IPS DF 6.9 (cell line): ENCODE data around the gene BRD2.
A peak's percentile ranks its signal among the peaks of the same experiment; 100 is the strongest.

Source experiments
- DNase-seq: peaks from one replicate; pipeline ENCODE4 v3.0.0-alpha.2; 2013; ENCODE audit warnings: low read depth, low spot score
- H3K27ac ChIP-seq: one replicate; pipeline ENCODE4 v1.5.1; 2013; ENCODE audit warnings: low read length, control low read depth
- H3K27me3 ChIP-seq: 2 replicates; pipeline ENCODE4 v1.6.1; 2013; ENCODE audit warnings: mild to moderate bottlenecking, low read length; ENCODE audit not compliant: control insufficient read depth, insufficient read depth
- H3K36me3 ChIP-seq: 2 replicates; pipeline ENCODE4 v1.6.1; 2013; ENCODE audit warnings: low read length; ENCODE audit not compliant: control insufficient read depth, insufficient read depth
- H3K4me1 ChIP-seq: 2 replicates; pipeline ENCODE4 v1.6.1; 2013; ENCODE audit warnings: low read length; ENCODE audit not compliant: control insufficient read depth, insufficient read depth
- H3K4me3 ChIP-seq: 2 replicates; pipeline ENCODE4 v1.5.1; 2013; ENCODE audit warnings: mild to moderate bottlenecking, low read length
- H3K9me3 ChIP-seq: 2 replicates; pipeline ENCODE4 v1.6.1; 2013; ENCODE audit warnings: low read length, inconsistent platforms; ENCODE audit not compliant: control insufficient read depth, insufficient read depth
- WGBS: extraction: QIAGEN DNeasy Blood & Tissue Kit; methylation state at CpG from one replicate; pipeline ENCODE4 v1.1.7; 2013; ENCODE audit warnings: mixed read lengths, missing lambda C conversion rate; ENCODE audit not compliant: insufficient read length, insufficient coverage; 5-methylcytosine and 5-hydroxymethylcytosine counted together

Gene BRD2

DNA sequence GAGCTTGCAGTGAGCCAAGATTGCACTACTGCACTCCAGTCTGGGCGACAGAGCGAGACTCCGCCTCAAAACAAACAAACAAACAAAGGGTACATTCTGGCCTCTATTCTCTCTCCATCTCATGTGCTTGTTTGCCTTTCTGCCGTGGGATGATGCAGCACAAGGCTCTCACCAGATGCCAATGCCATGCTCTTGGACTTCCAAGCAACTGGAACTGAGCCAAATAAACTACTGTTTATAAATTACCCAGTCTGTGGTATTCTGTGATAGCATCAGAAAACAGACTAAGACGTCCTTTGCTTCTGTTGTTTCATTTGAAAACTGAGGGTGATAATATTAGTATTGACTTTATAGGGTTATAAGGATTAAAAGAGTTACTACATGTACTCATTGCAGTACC, 3.6 kb upstream of the BRD2 start:
- H3K36me3 ChIP-seq, result no peaks in the 10 kb centered on the region
- H3K27ac ChIP-seq, result no peak overlapping the region
- H3K4me3 ChIP-seq, result no peak overlapping the region
- WGBS, result no CpG with 5 or more reads among the region's 5 CpGs
- no peaks in the 10 kb centered on the region for H3K4me1 ChIP-seq
- DNase-seq, result no peak
- H3K9me3 ChIP-seq, result no peaks in the 10 kb centered on the region
- H3K27me3 ChIP-seq, result no peaks in the 10 kb centered on the region

- H3K36me3 ChIP-seq, result peaks cover 2% of the 10 kb centered on the region
- no peaks in the 10 kb centered on the region for H3K9me3 ChIP-seq
- no peak overlapping the region for H3K27ac ChIP-seq
- no CpG with 5 or more reads among the region's 16 CpGs for WGBS
- no peaks in the 10 kb centered on the region for H3K4me1 ChIP-seq
- DNase-seq, result no peak
- peak overlapping the region; percentile 95; the same call in 1 of the 2 replicates for H3K4me3 ChIP-seq
- H3K27me3 ChIP-seq, result no peaks in the 10 kb centered on the region
Measured at GRCh38 chr6:32967151-32968091, 973 bp upstream of the BRD2 start.

- DNase-seq, result no peak
- peak overlapping the region; percentile 54 for H3K27ac ChIP-seq
- no peaks in the 10 kb centered on the region for H3K4me1 ChIP-seq
- WGBS, result no CpG with 5 or more reads among the region's 40 CpGs
- H3K27me3 ChIP-seq, result no peaks in the 10 kb centered on the region
- no peaks in the 10 kb centered on the region for H3K9me3 ChIP-seq
- peak overlapping the region; percentile 95 for H3K4me3 ChIP-seq
- H3K36me3 ChIP-seq, result peaks cover 12% of the 10 kb centered on the region
Measured at GRCh38 chr6:32968867-32969684, 682 bp downstream of the BRD2 start.

DNA sequence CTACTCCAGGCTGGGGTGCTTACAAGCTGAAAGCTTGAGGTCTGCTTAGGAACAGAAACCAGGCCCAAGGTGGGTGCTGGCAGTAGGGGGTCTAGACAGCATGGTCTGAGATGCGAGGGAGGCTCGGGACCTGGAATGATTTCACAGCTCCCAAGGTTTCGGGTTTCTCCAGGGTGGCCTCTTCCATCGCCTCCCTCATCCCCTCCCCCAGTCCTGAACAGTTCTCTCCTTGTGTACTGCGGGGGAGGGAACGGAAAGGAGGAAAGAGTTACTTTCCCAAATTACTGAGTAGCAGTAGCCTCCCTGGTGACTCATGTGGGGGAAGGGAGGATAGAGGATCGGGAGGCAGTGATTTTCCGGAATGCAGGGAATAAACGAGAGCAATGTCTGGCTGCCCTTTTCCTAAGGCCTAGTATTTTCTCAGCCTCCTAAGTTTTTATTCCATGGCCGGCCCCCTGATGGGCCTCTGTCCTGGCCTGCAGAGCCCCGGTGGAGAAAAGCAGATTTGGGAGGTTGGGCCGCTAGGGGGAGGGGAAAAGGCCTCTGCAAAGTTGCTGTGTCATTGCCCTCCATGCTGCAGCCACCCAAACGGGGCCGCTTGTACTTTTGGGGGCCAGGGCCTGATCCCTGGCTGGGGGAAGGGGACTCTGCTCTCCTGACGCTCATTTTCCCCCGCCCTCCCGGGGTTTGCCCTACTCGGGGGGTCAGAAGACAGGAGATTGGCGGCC, 1.5 kb downstream of the BRD2 start:
- Histone ChIP-seq H3K27me3 (no peaks in the 10 kb centered on the region), H3K36me3 (peaks cover 19% of the 10 kb centered on the region), H3K9me3 (no peaks in the 10 kb centered on the region), H3K4me3 (peak overlapping the region; percentile 95), H3K4me1 (no peaks in the 10 kb centered on the region), H3K27ac (peak overlapping the region; percentile 54)
- whole genome bisulfite sequencing, result no CpG with 5 or more reads among the region's 19 CpGs
- DNase-seq, result no peak

DNA sequence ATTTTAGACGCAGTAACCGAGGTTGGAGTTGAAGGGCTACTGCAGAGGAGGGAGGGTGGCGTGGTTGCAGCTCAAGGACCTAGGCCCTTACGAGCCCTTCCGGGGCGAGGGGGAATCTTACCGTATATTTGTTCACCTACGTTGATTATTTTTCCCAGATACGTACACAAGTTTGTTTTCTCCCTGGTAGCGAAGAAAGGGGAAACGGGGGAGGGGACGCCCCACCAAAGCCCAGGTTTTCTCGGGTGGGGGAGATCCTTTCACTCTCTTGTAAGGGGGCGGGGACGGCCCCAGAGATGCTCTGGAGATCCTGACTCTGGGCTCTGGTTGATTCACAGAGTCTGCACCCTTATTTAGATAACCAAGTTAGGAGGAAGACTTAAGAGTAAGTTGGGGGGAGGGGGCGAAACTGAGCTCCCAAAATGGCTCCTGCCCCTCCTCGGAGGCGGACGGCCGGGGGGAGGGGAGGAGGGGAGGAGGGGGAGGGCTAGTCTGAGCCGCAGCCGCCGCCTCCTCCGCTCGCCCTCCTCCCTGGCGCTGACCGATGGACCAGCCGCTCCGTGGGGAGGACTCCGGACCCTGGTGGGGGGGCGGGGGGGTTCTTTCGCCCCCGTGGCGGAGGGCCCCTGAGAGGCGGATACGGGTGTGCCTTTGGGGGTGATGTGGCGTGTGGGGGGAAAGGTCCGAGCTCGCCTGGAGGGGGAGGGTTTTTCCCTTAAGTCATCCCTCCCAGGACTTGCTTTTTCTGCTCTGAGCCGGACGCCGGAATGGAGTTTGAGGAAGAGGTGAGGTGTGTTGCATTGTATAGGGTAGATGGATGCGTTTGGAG, 2.2 kb downstream of the BRD2 start:
- DNase-seq, result no peak
- Histone ChIP-seq H3K27ac (peak overlapping the region; percentile 54), H3K4me3 (peak overlapping the region; percentile 95), H3K4me1 (no peaks in the 10 kb centered on the region), H3K9me3 (no peaks in the 10 kb centered on the region), H3K27me3 (no peaks in the 10 kb centered on the region), H3K36me3 (peaks cover 24% of the 10 kb centered on the region)
- no CpG with 5 or more reads among the region's 43 CpGs for WGBS

DNA sequence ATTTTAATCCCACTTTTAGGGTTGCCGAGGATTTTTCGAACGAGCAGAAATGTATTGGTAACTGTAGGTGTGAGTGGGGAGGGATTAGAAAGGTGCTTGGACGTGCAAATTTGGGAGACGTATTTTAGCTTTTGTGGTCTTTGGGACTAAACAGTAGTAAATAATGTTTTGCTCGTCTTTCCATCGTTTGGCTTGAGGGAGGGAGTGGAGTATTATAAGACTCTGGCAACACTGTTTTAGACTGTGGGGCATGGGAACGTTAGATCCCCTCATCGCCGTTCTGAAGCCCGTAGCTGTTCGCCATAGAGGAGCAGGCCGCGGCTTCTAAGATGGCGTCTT, 2.8 kb downstream of the BRD2 start:
- no CpG with 5 or more reads among the region's 15 CpGs for WGBS
- peak overlapping the region; percentile 95 for H3K4me3 ChIP-seq
- no peak for DNase-seq
- H3K27ac ChIP-seq, result peak overlapping the region; percentile 48
- H3K36me3 ChIP-seq, result peaks cover 29% of the 10 kb centered on the region
- H3K4me1 ChIP-seq, result no peaks in the 10 kb centered on the region
- H3K9me3 ChIP-seq, result no peaks in the 10 kb centered on the region
- H3K27me3 ChIP-seq, result no peaks in the 10 kb centered on the region

- Histone ChIP-seq H3K27ac (peak overlapping the region; percentile 48), H3K9me3 (no peaks in the 10 kb centered on the region), H3K4me3 (peak overlapping the region; percentile 95; the same call in 1 of the 2 replicates), H3K36me3 (peaks cover 34% of the 10 kb centered on the region), H3K4me1 (no peaks in the 10 kb centered on the region), H3K27me3 (no peaks in the 10 kb centered on the region)
- no peak for DNase-seq
- WGBS, result no CpG with 5 or more reads among the region's 58 CpGs
Measured at GRCh38 chr6:32971581-32972352, 3.4 kb downstream of the BRD2 start.

DNA sequence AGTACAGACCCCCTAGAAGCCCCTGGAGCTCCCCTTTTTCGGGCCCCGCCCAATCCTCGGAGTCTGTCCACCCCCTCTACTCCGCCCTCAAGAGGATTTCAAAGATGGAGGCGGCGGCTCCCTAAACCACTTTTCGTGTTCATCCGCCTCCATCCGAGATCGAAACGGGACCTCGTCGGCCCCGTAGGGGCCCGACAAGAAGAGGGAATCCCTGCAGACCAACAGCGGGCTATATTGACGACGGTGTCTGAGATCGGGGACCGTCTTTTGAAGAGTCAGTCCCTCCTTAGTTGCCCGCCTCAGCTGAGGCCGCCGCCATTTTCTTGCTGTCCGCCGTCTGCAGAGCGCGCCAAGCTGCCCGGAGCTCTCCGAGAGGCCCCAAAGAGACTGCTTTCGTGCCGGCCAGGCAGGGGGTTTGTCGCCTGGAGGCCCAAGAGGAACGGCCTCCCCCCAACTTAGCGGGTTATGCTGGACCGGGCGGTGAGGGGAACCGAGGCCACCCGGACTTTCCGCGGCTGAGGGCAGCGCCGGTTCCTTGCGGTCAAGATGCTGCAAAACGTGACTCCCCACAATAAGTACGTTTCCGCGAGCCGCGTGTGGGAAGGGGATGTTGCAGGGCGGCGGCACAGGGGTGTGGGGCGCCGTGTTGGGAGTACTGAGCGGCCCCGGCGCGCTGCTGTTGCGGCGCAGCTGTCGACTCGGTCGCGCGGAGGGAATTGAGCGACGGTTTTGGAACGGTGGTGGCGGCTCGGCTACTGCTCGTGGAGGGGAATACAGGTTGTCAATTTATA, 4.2 kb downstream of the BRD2 start:
- H3K27ac ChIP-seq, result no peak overlapping the region
- H3K4me1 ChIP-seq, result no peaks in the 10 kb centered on the region
- H3K36me3 ChIP-seq, result peaks cover 40% of the 10 kb centered on the region
- peak overlapping the region; percentile 71 for H3K4me3 ChIP-seq
- H3K27me3 ChIP-seq, result no peaks in the 10 kb centered on the region
- WGBS, result no CpG with 5 or more reads among the region's 70 CpGs
- DNase-seq, result no peak
- no peaks in the 10 kb centered on the region for H3K9me3 ChIP-seq
